Choroid plexus epithelial cell (primary cell): ENCODE results near the gene SPATS1.

ENCODE experiments used
- DNase-seq: peaks from one replicate; pipeline ENCODE4 v3.0.0-alpha.2; 2010; ENCODE audit warnings: low read depth
- H3K4me3 ChIP-seq: 2 replicates; pipeline ENCODE4 v1.5.1; 2011; ENCODE audit warnings: low read depth, mild to moderate bottlenecking, control low read depth, low read length, moderate library complexity
- TF ChIP-seq, protein P1 (sequence below): conservative IDR thresholded peaks from 2 replicates; pipeline ENCODE4 v1.5.1; 2011; ENCODE audit warnings: low read depth, mild to moderate bottlenecking, control low read depth, inconsistent platforms, low read length, moderate library complexity

The SPATS1 gene

DNA sequence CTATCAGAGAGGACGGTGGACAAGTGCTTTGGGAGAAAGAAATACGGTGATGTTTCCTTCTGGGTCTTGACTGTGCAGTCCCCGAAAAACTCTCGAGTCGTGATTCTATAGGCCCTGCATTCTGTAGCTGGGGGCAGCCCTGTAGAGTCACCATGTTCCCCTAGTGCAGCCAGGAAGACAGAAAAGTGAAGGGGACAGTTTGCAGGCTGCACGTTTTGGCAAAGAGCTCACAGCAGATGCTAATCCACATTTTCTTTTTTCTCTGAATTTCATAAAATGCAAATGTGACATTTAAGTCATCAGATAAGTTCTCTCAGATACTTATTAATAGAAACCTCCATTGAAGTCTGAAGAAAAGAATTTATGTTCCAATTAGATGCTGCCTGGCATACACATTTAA, 19.5 kb downstream of the SPATS1 start:
- TF ChIP-seq, protein P1, sequence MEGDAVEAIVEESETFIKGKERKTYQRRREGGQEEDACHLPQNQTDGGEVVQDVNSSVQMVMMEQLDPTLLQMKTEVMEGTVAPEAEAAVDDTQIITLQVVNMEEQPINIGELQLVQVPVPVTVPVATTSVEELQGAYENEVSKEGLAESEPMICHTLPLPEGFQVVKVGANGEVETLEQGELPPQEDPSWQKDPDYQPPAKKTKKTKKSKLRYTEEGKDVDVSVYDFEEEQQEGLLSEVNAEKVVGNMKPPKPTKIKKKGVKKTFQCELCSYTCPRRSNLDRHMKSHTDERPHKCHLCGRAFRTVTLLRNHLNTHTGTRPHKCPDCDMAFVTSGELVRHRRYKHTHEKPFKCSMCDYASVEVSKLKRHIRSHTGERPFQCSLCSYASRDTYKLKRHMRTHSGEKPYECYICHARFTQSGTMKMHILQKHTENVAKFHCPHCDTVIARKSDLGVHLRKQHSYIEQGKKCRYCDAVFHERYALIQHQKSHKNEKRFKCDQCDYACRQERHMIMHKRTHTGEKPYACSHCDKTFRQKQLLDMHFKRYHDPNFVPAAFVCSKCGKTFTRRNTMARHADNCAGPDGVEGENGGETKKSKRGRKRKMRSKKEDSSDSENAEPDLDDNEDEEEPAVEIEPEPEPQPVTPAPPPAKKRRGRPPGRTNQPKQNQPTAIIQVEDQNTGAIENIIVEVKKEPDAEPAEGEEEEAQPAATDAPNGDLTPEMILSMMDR: no peak
- no peak for DNase-seq
- no peak overlapping the region for H3K4me3 ChIP-seq

DNA sequence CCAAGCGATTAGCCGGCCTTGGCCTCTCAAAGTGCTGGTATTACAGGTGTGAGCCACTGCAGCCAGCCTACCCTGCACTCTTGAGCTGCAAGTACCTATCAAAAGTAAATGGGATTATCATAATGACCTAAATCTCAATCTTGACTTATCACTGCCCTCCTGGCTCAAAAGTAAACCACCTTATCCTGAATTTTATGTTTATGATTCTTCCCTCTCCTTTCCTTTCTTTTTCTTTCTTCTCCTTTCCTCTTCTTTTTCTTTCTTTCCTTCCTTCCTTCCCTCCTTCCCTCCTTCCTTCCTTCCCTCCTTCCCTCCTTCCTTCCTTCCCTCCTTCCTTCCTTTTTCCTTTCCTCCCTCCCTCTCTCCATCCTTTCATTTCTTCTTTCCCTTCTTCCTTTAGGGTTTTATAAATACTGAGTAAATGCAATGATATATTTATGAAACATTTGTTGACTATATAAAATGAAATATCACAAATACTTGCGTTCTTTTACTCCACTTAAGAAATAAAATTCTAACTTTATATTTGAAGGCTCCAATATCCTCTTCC, 21.0 kb downstream of the SPATS1 start:
- H3K4me3 ChIP-seq: no peak overlapping the region
- TF ChIP-seq, protein P1: no peak
- no peak for DNase-seq

DNA sequence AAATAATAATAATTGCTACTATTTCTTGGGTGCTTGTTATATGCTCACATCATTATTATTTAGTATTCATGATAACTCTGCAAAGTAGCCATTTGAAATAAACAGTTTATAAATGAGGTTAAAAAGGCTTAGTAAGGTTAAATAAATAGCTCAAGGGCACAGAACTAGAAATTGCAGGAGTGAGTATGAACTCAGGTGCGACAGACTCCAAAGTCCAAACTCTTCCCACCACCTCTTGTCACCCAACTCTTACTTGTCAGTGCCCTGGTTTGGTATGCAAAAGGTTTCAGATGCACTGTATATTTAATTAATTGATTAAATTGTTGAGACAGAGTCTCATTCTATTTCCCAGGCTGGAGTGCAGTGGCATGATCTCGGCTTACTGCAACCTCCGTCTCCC, 24.3 kb downstream of the SPATS1 start:
- no peak for DNase-seq
- TF ChIP-seq, protein P1: no peak
- H3K4me3 ChIP-seq: no peak overlapping the region

DNA sequence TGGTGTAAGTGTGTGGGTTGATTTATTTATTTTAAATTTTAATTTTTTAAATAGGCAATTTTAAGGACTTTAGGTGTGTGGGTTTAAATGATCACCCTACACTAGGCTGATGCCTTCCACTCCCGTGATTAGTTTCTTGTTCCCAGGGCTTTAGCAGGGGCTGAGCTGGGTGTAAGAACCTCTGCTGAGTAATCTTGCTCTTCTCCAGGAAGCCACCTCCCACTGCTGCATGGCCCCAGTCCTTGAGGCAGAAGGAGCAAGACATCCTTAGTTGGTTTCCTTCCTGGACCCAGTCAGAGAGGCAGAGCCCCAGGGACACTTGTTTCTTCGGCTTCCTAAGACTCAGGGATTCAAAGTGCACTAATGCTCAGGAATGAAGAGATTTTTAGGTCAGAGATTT, 25.2 kb downstream of the SPATS1 start:
- no peak overlapping the region for H3K4me3 ChIP-seq
- TF ChIP-seq, protein P1: no peak
- peak; percentile 26 for DNase-seq

DNA sequence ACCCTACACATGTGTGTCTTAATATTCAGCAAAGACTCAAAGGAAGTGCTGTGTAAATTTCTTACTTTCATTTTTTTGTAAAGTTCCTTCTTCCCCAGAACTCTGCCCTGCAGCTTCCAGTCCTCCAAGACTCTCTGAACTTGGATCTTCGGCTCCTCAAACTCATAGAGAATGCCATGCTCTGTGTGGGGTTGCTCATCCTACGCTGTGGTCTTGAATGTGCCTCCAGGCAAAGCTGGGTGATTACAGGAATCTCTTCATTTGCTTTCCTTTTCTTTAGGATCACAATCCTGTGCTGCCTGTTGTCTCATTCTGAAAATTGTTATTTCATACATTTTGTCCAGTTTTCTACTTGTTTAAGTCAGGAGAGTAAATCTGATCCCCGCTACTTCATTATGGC, 30.6 kb downstream of the SPATS1 start:
- DNase-seq: no peak
- H3K4me3 ChIP-seq: no peak overlapping the region
- TF ChIP-seq, protein P1: no peak

DNA sequence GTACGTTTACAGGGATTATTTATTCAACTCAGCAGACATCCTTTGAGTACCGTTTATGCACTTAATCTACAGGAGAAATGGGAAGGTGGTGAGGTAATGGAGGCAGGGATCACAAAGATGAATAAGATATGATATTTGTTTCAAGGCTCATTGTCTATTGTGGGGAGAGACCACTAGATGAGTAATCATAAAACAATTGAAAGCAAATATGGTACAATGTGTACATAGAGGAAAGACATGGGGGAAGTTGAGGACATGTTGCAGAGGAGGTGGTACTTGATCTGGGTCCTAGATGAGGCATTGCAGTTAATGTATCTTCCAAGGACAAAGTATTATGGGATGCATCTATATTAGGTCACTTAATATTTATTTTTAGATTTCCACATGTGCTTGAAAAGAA, 31.3 kb downstream of the SPATS1 start:
- TF ChIP-seq, protein P1: no peak
- no peak for DNase-seq

DNA sequence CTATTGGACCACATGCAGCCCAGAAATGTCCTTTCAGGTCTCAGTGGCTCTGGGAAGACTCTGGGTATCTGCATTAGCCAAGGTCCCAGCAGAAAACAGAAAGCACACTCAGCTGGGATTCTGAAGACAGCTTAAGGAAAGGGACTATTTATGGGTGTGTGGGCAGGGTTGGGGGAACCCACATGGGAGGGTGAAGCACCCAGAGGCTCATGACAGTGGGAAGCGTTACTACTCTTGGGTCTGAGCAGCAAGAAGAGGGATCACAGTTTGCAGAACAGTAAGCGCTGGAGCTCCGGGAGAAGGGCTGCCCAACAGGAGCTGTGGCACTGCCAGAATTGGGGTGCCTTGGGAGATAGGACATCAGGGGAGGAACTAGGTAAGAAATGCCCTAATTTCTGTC, 32.6 kb downstream of the SPATS1 start:
- H3K4me3 ChIP-seq: no peak overlapping the region
- TF ChIP-seq, protein P1: no peak
- DNase-seq: no peak

More for the DNA sequence above, 31.3 kb downstream of the SPATS1 start:
- H3K4me3 ChIP-seq: no peak overlapping the region
